ENCODE measurements around the gene TXNRD2.

The TXNRD2 gene

GRCh38 chr22:19854778-19855503 lies 86.7 kb downstream of the TXNRD2 start, which contains the start of the genes GNB1L and RTL10:
GNB1L (minus strand) TSS chr22:19854874; CDS start chr22:19821355, 33,519 bp downstream.
RTL10 (minus strand) TSS chr22:19854874; CDS start chr22:19852261, 2,613 bp downstream.
- DNase-seq, result peak; percentile 96

GRCh38 chr22:19853879-19854777 lies 87.5 kb downstream of the TXNRD2 start:
- no peak for DNase-seq

GRCh38 chr22:19853058-19853878 lies 88.3 kb downstream of the TXNRD2 start:
- DNase-seq, result no peak

- DNase-seq, result no peak
Measured at GRCh38 chr22:19852177-19852781, 89.3 kb downstream of the TXNRD2 start.

- DNase-seq, result no peak
Measured at GRCh38 chr22:19851291-19852176, 90.1 kb downstream of the TXNRD2 start.

- no peak for DNase-seq
Measured at GRCh38 chr22:19850763-19851109, 90.9 kb downstream of the TXNRD2 start.

GRCh38 chr22:19849835-19850762 lies 91.5 kb downstream of the TXNRD2 start:
- no peak for DNase-seq

- DNase-seq, result no peak
Measured at GRCh38 chr22:19848298-19849224, 93.1 kb downstream of the TXNRD2 start.

- no peak for DNase-seq
Measured at GRCh38 chr22:19847345-19847632, 94.3 kb downstream of the TXNRD2 start.

- DNase-seq, result no peak
Measured at GRCh38 chr22:19846620-19847344, 94.8 kb downstream of the TXNRD2 start.

GRCh38 chr22:19845054-19845722 lies 96.4 kb downstream of the TXNRD2 start:
- no peak for DNase-seq

- DNase-seq, result no peak
Measured at GRCh38 chr22:19844377-19845053, 97.1 kb downstream of the TXNRD2 start.

GRCh38 chr22:19843857-19844376 lies 97.7 kb downstream of the TXNRD2 start:
- no peak for DNase-seq

GRCh38 chr22:19843107-19843856 lies 98.3 kb downstream of the TXNRD2 start:
- no peak for DNase-seq

- no peak for DNase-seq
Measured at GRCh38 chr22:19842393-19843106, 99.1 kb downstream of the TXNRD2 start.
